ENCODE results near the gene FAM234A.

The FAM234A gene

GRCh38 chr16:281660-282255 lies 47.1 kb downstream of the FAM234A start:
- H3K4me3 ChIP-seq (ENCODE audit: low read depth, low read length), result no peak overlapping the region
- TF ChIP-seq, protein P1, sequence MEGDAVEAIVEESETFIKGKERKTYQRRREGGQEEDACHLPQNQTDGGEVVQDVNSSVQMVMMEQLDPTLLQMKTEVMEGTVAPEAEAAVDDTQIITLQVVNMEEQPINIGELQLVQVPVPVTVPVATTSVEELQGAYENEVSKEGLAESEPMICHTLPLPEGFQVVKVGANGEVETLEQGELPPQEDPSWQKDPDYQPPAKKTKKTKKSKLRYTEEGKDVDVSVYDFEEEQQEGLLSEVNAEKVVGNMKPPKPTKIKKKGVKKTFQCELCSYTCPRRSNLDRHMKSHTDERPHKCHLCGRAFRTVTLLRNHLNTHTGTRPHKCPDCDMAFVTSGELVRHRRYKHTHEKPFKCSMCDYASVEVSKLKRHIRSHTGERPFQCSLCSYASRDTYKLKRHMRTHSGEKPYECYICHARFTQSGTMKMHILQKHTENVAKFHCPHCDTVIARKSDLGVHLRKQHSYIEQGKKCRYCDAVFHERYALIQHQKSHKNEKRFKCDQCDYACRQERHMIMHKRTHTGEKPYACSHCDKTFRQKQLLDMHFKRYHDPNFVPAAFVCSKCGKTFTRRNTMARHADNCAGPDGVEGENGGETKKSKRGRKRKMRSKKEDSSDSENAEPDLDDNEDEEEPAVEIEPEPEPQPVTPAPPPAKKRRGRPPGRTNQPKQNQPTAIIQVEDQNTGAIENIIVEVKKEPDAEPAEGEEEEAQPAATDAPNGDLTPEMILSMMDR (IDR thresholded peaks at IDR 0.05; ENCODE audit: borderline replicate concordance, insufficient read depth, low read depth, low read length), result no peak

GRCh38 chr16:282491-282890 lies 47.9 kb downstream of the FAM234A start:
- no peak overlapping the region for H3K4me3 ChIP-seq (ENCODE audit: low read depth, low read length)
- TF ChIP-seq, protein P1 (IDR thresholded peaks at IDR 0.05; ENCODE audit: borderline replicate concordance, insufficient read depth, low read depth, low read length), result no peak

DNA sequence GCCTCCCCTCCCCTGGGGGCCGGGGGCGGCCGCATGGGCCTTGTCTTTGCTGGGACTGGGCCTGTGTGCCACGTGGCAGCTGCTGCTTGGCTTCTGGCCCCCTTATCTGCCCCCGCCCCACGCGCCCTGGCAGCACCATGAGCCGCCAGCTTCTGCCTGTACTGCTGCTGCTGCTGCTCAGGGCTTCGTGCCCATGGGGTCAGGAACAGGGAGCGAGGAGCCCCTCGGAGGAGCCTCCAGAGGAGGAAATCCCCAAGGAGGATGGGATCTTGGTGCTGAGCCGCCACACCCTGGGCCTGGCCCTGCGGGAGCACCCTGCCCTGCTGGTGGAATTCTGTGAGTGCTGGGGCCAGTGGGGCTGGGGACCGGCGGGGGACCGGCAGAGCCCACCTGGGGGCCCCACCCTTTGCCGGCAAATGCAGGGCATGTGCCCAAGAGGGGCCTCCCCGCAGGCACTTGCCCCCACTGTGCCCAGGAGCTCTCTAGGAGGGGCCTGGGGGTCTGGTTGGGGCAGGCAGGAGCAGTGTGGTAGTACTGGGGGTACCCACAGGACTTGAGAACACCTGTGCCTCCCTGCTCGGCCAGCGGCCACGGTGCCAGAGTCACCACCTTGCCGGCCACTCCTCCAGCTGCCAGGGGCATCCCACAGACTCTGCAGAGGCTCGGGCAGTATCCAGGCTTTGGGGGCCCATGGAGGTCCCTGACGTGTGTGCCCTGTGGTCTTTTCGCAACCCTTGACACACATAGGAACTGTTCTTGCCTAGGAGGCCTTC lies 48.6 kb downstream of the FAM234A start, which contains the start of gene PDIA2:
Gene PDIA2 (plus strand): TSS at position 132 of the 773 bp plus-strand sequence. CDS start 6 bp downstream, at position 138.
- TF ChIP-seq, protein P1 (IDR thresholded peaks at IDR 0.05; ENCODE audit: borderline replicate concordance, insufficient read depth, low read depth, low read length), result no peak
- H3K4me3 ChIP-seq (ENCODE audit: low read depth, low read length), result no peak within 1 kb of the TSS

- no peak overlapping the region for H3K4me3 ChIP-seq (ENCODE audit: low read depth, low read length)
- TF ChIP-seq, protein P1 (IDR thresholded peaks at IDR 0.05; ENCODE audit: borderline replicate concordance, insufficient read depth, low read depth, low read length), result no peak
Measured at GRCh38 chr16:284204-285120, 49.8 kb downstream of the FAM234A start.

GRCh38 chr16:285146-286055 lies 50.8 kb downstream of the FAM234A start:
- no peak overlapping the region for H3K4me3 ChIP-seq (ENCODE audit: low read depth, low read length)
- TF ChIP-seq, protein P1 (IDR thresholded peaks at IDR 0.05; ENCODE audit: borderline replicate concordance, insufficient read depth, low read depth, low read length), result no peak
